Measurements from ENCODE around the gene CORIN.

The CORIN gene

GRCh38 chr4:47690611-47691010, 147.3 kb downstream of the CORIN start:
- no peak for DNase-seq (ENCODE audit: low read depth, low spot score)

- DNase-seq (ENCODE audit: low read depth, low spot score), result peak; percentile 63
Observed at GRCh38 chr4:47686294-47686872, 151.5 kb downstream of the CORIN start.

GRCh38 chr4:47675806-47676205, 162.1 kb downstream of the CORIN start:
- no peak for DNase-seq (ENCODE audit: low read depth, low spot score)

GRCh38 chr4:47674144-47674543, 163.7 kb downstream of the CORIN start:
- DNase-seq (ENCODE audit: low read depth, low spot score), result no peak

DNA sequence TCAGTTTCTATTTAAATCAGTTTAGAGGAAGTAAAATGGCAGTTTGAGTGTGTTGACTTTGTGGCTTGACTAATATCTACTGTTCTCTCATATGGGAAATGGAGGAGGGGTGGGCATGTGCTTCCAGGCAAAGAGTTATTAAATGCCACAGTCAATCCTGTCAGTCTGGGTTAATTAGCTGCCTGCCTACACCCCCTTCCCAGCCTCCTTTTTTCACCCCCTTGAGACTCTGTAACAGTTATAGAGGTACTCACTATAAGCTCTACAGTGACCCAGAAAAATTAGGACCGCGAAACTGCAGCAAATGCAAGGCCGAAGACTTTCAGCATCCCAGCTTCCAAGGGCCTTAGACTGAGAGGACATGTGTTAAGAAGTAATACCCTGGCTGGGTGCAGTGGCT, 165.2 kb downstream of the CORIN start:
- no peak for DNase-seq (ENCODE audit: low read depth, low spot score)

GRCh38 chr4:47669946-47670345, 167.9 kb downstream of the CORIN start:
- DNase-seq (ENCODE audit: low read depth, low spot score), result no peak

DNA sequence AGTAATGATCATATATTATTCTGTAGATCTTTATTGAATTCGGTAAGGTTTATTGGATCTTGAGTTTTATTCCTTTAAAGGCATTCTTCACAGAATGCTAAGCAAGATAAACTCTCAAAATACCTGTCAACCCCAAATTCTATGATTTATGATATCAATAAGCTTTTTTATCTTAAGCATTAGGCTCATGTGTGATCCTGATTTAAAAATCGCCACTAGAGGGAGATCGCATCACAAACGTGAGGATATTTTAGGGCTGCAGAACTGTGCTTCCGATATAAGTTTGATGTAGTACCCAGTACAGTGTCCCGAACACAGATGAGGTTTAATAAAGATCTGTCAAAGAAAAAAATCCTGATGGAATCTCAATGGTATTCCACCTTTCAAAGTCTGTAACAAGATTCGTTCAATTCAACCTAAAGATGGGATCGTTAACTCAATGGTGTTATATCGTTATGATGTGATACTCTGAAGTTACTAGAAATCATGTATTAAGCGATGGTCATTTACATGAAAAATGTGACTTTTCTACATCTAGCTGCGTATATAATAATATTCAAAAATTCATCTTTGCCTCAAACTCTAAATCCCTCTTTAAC, 169.0 kb downstream of the CORIN start:
- no peak for DNase-seq (ENCODE audit: low read depth, low spot score)

- DNase-seq (ENCODE audit: low read depth, low spot score), result no peak
Observed at GRCh38 chr4:47668256-47668655, 169.6 kb downstream of the CORIN start.

GRCh38 chr4:47667552-47667951, 170.3 kb downstream of the CORIN start:
- no peak for DNase-seq (ENCODE audit: low read depth, low spot score)

- no peak for DNase-seq (ENCODE audit: low read depth, low spot score)
Observed at GRCh38 chr4:47664051-47664826, 173.6 kb downstream of the CORIN start.

DNA sequence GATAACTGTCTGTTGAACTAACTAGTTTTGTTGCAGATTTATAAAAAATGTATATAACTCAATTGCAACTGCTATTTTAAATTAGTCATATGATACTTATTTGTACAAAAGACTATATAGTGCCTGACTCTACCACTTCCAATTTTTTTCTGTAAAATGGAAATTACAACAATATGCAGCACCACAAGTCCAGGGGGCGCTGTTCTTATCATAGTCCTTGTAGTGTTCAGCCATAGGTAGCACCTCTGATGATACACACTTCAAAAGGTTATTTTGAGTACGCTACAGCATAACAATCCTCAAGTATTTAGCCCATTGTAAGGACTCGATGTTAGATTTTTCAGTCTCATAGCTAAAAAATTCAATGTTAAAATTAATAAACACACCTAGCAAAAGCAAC, 174.9 kb downstream of the CORIN start:
- no peak for DNase-seq (ENCODE audit: low read depth, low spot score)

DNA sequence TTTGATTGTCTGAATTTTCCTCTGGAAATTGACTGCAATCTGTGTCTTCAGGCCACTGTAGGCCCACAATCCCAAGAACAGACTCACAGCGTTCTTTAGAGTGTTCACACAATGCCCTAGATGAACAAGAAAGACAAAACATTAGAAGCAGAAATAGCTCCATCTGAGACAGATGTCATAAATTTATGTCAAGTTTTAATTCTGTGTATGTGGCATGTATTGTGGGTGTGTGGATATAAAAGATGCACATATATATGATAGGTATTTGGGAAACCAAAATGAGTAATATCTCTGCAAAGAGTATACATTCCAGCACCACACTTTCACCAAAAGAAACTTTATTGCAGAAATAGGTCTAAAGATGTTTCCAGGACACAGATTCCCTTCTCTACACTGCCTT, 176.1 kb downstream of the CORIN start:
- no peak for DNase-seq (ENCODE audit: low read depth, low spot score)

DNA sequence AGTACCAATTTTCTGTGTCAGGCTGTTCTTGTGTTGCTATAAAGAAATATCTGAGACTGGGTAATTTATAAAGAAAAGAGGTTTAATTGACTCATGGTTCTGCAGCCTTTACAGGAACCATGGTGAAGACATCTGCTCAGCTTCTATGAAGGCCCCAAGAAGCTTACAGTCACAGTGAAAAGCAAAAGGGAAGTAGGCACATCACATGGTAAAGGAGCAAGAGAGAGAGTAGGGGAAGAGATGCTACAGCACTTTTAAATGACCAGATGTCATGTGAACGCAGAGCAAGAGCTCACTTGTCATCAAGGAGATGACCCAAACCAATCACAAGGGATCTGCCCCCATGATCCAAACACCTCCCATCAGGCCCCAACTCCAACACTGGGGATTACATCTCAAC, 178.5 kb downstream of the CORIN start:
- DNase-seq (ENCODE audit: low read depth, low spot score), result no peak

DNA sequence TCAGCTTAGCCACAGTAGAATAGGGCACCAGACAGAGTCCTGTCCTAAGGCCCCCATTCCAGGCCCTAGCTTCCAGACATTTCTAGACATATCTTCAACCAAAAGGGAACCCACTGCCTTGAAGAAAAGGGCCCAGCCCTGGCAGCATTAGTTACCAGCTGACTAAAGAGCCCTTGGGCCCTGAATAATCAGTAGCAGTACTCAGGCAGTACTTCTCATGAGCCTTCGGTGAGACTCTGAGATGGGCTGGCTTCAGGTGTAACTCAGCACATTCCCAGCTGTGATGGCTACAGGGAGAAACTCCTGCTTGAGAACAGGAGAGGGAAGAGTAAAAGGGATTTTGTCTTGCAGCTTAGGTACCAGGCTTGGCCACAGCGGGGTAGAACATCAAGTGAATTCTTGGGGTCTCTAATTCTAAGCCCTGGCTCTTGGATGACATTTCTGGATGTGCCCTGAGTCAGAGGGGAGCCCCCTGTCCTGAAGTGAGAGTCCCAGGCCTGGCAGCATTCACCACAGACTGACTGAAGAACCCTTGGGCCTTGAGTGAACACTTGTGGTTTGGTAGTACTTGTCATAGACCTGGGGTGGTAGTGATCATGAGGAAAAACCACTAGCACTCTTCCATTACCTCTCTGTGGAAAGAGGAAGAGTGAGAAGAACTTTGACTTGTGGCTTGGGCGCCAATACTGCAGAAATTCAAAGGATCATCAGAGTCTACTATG, 182.7 kb downstream of the CORIN start:
- DNase-seq (ENCODE audit: low read depth, low spot score), result no peak

DNA sequence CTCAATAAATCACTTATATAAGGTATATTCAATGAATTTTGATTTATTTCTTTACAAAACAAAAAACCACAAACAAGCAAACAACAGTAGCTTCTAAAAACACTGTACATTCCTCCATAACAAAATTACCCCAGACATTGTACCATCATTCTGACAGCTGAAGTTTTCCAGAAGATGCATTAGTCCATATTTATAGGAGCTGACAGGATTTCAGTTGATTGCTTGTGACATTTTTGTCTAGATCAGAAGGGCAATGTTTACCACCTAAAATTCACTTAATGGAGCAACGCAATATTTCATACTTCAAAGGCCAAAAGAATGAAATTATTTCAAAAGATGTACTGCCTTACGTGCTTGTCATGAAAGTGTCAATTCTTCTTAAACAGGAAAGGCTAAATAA, 185.8 kb downstream of the CORIN start:
- no peak for DNase-seq (ENCODE audit: low read depth, low spot score)

- DNase-seq (ENCODE audit: low read depth, low spot score), result no peak
Observed at GRCh38 chr4:47651231-47651630, 186.6 kb downstream of the CORIN start.

GRCh38 chr4:47650584-47651130, 187.2 kb downstream of the CORIN start:
- DNase-seq (ENCODE audit: low read depth, low spot score), result no peak

GRCh38 chr4:47647544-47647943, 190.3 kb downstream of the CORIN start:
- no peak for DNase-seq (ENCODE audit: low read depth, low spot score)

- DNase-seq (ENCODE audit: low read depth, low spot score), result no peak
Observed at GRCh38 chr4:47647029-47647428, 190.8 kb downstream of the CORIN start.

GRCh38 chr4:47646372-47646771, 191.5 kb downstream of the CORIN start:
- DNase-seq (ENCODE audit: low read depth, low spot score), result no peak

DNA sequence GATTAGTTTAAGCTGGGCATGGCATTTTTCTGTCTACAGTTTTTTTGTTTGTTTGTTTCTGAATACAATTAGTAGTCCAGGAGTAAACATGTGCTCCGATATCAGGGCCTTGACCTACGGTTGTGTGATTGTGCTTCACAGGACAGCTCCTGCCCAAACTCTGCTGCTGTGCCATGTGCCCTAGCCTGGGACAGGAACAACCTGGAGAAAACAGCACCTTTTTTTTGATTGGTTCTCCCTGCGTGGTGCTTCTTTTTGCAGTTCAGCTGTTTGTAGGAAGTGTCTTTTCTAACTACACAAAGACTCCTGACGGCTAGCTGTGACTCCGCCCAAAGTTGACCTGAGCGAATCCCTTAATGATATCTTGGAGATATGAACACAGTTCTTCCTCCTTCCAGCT, 194.0 kb downstream of the CORIN start:
- no peak for DNase-seq (ENCODE audit: low read depth, low spot score)

Measured in ELF-1 (cell line).